Erythroblast (primary cell): Measurements from ENCODE around the gene SLF2.
"Not testable (repeated sequence)": the region's sequence is repeated elsewhere in the genome, so short reads cannot be mapped to it uniquely, and the experiment has no call there.

Experiments used
- DNase-seq, 2 experiments: peaks; one replicate each; lab custom pipeline; 2025; lab: John Stamatoyannopoulos, UW
- GATA1 ChIP-seq: IDR thresholded peaks from 2 replicates; pipeline ENCODE4 v1.6.1; 2011; ENCODE audit warnings: low read depth, mild to moderate bottlenecking, control low read depth, low read length, moderate library complexity
- POLR2A ChIP-seq: IDR thresholded peaks from 2 replicates; pipeline ENCODE4 v1.6.1; 2011; ENCODE audit warnings: mild to moderate bottlenecking, low read length

The SLF2 gene

DNA sequence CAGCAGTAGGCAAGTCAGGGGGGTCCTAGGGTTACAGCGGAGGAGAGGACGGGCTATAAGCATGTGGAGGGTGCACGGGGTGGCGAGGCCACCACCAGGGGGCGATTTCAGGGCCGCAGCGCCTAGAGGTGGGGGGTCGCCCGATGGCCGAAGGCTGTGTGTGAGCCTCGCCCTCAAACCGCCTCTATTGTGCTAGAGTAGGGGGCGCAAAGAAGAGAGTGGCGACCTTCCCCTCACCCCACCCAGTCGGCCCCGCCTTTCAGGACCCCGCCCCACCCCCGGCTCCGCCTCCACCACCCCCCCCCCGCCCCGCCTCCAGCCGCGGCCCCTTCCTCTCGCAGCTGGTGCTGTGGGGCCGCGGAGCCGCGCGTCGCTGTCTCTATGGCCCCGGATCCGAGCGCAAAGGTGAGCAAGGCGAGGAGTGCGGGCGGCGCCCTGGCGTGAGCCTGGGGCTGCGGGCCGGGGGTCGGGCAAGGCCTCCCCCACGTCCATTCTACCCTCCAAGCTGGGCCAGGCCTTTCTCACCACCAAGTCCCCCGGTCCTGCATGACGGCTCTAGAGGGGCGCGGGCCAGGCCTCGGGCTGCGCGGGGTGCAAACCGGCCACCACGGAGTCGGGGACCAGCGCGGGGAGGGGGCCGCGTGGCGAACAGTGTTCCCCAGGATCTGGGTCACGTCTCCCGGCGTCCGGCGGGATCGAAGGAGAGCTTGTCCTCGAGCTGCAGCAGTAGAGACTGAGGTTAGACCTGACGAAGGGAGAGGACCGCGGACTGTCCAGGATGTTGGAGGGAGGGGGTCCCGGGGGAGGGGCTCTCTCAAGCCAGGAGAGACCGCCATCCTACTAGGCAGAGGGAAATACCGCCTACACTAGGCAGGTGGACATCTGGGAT, 56.7 kb downstream of the SLF2 start, which contains the start of gene SEMA4G:
TSS of gene SEMA4G (plus strand) at position 318 of the 889 bp plus-strand sequence. CDS start 3,409 bp downstream, outside the sequence.
- TF ChIP-seq POLR2A: no peak
- TF ChIP-seq GATA1: no peak
- DNase-seq: peak; percentile 58 to 65

DNA sequence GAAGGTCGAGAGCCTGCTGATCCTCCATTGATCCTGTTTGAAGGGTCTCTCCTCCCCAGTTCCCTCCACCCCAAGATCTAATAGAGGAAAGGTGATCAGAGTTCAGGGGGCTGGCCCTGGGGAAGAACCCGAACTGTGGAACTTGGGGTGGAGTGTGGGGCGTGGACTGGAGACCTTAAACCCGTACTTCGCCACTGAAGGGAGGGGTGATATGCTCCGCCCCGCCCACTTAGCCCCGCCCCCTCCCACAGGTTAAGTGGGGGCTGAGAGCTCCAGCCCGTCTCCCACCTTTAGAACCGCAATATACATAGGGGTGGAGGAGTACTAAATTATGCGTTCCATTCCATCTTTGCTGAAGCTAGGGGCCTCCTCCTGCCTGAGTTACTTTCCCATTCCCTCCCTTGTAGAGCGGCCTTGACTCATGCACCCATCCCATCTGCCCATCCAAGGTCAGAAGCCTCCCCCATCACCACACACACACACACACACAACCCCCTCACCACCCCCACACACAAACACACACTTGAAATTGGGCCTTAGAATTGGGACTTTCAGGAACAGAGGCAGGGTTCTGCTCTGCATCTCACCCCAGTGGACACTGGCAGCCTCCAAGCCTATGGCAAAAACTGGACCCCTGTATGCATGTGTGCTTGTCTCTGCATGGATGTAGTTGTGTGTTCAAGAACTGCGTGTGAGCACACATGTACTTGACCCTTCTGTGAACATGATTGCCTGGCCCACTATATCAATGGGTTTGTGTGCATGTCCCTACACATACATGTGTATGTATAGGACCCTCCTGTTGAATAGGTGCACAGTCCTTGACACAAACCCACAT, 57.5 kb downstream of the SLF2 start:
- peak; percentile 24 to 39 for DNase-seq
- TF ChIP-seq POLR2A (no peak), GATA1 (no peak)

DNA sequence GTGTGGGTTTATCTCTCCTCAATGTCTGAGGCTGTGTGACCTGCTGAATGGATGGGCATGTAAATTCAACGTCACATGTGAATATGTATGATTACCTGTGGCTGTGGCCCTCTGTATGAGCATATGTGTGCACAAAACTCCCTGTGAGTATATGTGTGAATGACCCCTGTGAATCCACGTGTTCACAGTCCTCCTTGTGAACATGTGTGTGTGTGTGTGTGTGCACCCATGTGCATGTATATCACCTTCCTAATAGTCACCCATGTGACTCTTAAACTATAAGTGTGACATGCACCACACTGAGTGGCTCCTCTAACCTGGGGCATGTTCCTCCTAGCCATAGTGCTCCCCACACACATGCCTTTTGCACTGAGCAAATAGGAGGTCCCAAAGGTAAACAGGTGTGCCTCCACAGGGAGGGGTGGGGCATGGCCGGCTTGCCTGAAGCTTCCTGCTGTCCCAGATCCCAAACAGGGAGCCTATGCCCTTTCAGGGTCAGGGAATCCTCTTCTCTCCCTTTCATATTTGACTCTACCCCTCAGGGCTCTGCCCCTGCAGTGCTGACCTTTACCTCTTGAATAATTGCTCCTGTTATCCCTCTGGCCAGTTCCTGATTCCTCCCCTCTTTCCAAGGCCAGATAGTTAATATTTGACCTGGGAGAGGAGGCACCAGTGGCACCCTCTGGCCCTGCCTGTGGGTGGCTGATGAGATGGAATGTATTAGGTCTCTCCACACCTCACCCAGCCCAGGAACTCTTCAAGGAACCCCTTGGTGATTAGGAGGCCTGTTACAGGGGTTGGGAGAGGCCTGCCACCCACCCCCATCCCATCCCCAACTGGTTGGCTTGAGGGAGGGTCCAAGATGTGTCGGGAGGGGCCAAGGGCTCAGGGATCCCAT, 58.4 kb downstream of the SLF2 start:
- TF ChIP-seq POLR2A (no peak), GATA1 (no peak)
- no peak for DNase-seq

DNA sequence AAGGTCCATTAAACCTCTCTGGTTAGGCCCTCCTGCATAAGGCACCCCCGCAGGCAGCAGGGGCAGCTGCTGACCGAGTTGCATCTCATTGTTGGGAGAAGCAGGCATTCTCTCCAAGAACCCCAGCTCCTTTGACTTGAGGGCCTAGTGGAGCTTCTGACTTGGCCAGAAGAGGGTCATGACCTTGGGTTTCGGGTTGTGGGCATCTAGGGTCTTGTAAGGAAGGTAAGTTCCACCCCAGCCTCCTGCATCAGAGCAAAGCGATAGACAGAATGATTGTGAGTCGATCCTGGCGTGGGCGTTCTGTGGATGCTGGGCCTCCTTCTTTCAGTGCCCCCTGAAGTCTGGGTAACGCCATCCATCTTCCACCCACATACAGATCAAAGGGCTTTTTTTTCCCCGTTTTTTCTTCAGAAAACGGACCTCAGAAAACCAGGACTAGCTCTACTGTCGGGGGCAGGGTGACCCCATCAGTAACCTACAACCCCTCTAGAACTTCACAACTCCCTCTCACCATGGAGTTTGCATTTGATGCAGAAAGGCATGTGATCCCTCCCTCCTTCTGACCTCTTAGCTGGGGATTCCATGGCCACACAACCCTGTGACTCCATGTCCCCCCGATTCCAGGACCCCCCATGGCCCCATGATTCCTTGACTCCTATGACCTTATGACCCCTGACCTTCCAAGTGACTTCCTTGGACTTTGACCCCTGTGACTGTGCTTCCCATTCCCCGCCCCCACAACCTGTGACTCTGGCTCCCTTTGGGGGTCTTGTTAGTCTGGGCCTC, 59.5 kb downstream of the SLF2 start:
- TF ChIP-seq POLR2A (no peak), GATA1 (no peak)
- DNase-seq: no peak

DNA sequence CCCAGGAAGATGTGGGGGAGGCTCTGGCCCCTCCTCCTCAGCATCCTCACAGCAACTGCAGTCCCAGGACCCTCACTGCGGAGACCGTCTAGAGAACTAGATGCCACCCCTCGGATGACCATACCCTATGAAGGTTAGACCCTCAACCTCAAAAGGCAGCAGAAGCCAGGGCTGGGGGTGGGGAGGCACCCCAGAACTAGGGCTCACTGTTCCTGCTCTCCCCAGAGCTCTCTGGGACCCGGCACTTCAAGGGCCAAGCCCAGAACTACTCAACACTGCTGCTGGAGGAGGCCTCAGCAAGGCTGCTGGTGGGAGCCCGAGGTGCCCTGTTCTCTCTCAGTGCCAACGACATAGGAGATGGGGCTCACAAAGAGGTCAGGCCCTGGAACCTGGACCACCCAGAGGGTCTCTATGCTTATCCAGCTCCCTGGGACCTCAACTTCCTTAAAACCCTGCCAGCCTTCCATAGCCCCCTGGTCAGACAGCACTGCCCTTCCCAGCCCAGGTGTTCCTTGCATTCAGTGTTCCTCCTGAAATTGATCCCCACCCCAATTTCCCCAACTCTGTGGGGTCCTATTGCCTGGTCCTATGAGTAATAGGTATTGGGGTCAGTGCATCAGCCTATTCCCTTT, 60.3 kb downstream of the SLF2 start:
- no peak for TF ChIP-seq POLR2A
- no peak for TF ChIP-seq GATA1
- DNase-seq: no peak

DNA sequence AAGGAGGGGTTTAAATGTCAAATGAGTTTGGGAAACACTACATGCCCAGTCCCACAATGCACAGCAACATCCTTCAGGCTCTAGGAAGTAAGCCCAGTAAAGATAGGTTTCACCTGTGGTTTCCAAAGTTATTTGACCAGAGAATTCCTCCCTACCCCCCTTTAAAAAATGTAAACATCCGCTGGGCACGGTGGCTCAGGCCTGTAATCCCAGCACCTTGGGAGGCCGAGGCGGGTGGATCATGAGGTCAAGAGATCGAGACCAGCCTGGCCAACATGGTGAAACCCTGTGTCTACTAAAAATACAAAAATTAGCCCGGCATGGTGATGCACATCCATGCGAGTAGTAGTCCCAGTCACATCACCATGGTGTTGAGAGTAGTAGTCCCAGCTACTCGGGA, 62.6 kb downstream of the SLF2 start:
- DNase-seq: not testable (repeated sequence)

DNA sequence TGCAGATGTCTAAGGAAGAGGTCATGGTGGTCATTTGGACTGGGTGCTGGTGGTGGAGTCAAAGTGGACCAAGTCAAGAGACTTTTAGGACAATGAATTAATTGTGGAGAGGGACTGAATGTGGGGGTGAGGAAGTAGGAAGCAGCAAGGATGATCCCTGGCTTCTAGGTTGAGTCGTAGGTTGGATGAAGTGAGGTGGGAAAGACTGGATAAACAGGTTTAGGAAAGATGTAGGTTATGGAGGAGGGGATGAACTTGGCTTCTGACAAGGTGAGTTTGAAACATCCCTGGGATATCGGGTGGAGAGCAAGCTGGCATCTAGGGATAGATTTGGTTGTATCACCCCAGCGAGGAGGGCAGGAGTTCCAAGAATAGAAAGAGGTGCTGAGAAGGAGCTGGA, 64.1 kb downstream of the SLF2 start:
- TF ChIP-seq GATA1 (no peak), POLR2A (no peak)
- DNase-seq: no peak

DNA sequence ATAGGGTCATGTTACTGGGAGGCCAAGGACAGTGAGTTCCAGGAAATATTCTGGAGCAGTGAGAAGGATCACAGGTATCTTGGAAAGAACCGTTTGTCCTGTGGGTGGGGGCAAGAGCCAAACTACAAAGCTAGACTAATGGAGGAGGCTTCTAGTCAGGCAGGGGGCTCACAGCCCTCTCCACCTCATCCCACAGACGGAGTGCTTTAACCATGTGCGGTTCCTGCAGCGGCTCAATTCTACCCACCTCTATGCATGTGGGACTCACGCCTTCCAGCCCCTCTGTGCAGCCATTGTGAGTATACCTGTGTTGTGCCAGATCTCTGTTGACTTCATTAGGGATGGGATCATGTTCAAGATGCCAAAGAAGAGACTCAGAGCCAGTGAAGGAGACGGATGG, 64.7 kb downstream of the SLF2 start:
- TF ChIP-seq POLR2A (no peak), GATA1 (no peak)
- no peak for DNase-seq

DNA sequence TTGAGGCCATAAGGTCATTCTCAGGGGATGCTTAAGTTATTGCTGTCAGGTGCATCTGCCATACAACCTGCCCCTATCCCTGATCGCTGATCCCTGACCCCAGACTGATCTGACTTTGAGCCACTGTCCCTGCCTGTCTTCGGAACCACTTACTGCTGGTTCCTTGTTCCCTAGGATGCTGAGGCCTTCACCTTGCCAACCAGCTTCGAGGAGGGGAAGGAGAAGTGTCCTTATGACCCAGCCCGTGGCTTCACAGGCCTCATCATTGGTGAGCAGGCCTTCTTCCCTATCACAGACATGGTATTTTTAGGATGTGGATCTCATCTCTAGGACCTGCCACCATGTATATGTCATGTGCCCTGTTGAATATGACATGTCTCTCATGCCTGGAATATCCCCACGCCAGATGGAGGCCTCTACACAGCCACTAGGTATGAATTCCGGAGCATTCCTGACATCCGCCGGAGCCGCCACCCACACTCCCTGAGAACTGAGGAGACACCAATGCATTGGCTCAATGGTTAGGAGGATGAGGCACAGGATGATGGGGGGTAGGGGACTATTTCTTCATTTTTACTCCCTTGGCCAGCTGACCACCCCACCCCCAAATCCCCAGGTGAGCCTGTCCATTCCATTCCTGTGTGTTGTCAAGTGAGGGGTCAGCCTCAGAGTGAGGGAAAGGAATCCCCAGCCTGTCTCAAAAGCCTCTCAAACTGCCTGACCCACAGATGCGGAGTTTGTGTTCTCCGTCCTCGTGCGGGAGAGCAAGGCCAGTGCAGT, 65.5 kb downstream of the SLF2 start:
- DNase-seq: no peak
- TF ChIP-seq GATA1 (no peak), POLR2A (no peak)

DNA sequence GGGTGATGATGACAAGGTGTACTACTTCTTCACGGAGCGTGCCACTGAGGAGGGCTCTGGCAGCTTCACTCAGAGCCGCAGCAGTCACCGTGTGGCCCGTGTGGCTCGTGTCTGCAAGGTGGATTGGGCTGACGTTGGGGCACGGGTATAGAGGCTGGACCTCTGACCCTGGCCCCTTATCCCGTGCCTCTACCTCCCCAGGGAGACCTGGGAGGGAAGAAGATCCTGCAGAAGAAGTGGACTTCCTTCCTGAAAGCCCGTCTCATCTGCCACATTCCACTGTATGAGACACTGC, 66.1 kb downstream of the SLF2 start:
- DNase-seq: no peak
- TF ChIP-seq GATA1: no peak
- no peak for TF ChIP-seq POLR2A

DNA sequence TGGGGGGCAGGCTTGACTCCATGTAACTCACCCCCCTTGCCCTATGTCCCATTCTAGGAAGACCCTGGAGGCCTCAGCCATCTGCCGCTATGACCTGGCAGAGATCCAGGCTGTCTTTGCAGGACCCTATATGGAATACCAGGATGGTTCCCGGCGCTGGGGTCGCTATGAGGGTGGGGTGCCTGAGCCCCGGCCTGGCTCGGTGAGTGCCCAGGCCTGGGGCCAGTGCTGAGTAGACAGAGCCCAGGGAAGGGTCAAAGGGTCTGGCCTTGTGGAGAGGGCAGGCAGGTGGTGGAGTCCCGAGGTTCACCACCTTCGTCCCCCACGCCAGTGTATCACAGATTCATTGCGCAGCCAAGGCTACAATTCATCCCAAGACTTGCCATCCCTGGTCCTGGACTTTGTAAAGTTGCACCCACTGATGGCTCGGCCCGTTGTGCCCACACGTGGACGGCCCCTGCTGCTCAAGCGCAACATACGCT, 67.1 kb downstream of the SLF2 start:
- no peak for DNase-seq
- TF ChIP-seq POLR2A (no peak), GATA1 (no peak)

DNA sequence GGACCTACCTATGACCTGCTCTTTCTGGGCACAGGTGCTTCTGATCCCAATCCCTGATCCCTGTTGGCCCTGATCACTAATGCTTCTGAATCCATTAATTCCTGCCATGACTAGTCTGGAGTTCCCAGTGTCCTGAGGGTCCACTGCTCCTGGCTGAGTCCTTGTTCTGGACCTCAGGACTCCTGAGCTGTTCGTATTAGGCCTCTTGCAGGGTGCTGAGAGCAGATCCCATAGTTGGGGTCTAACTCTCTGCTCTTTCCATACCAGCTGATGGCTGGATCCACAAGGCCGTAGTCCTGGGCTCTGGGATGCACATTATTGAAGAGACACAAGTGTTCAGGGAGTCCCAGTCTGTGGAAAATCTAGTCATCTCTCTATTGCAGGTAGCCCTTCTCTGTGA, 67.5 kb downstream of the SLF2 start:
- TF ChIP-seq GATA1 (no peak), POLR2A (no peak)
- DNase-seq: no peak
